K562 (cell line): ENCODE results near the gene C17orf113. TPM values are rescaled to one million over a fixed set of nuclear protein-coding genes. Genes with fewer than 3 reads are reported as not detected.

ENCODE experiments used
- ATAC-seq: fragments of 200-7000 bp; cut with Tn5 transposase; 3 replicates; pipeline ENCODE4 v1.9.1; 2020; ENCODE audit warnings: moderate library complexity
- BruUV-seq: library from RNA; stranded (reverse); fragments of 400-500 nt; replicated peaks from 2 replicates; lab custom pipeline; 2021; lab: Mats Ljungman, UMichigan
- CTCF ChIA-PET: fragments of 300-600 bp; formaldehyde crosslinking; extraction: SDS; loops from one replicate; lab custom pipeline; 2021; ENCODE audit warnings: low intra/inter-chr PET ratio; lab: Yijun Ruan, JAX
- POLR2A ChIA-PET: fragments of 300-600, 350-650 bp; sonication (Branson Sonifier 250); formaldehyde crosslinking; extraction: SDS; loops from one replicate; lab custom pipeline; 2021; ENCODE audit warnings: antibody characterized with exemption, inconsistent platforms; lab: Yijun Ruan, JAX
- DNase-seq, 4 experiments: peaks; one replicate each; pipeline versions ENCODE4 v3.0.0 to v3.0.0-alpha.2; 2011 to 2018; ENCODE audit warnings: low spot score in 3 of 4, mixed read lengths in 3 of 4; ENCODE audit errors: extremely low read depth in 1 of 4
- FAIRE-seq: peaks from 2 replicates; lab custom pipeline; 2011; peaks lifted over from hg19 to GRCh38; lab: Jason Lieb, UNC
- H2AFZ ChIP-seq: 2 replicates; pipeline ENCODE4 v1.6.0; 2011; ENCODE audit warnings: low read depth, low read length, control low read depth, inconsistent platforms
- H3K27ac ChIP-seq: fragments of 200-600 bp; 3 replicates; pipeline ENCODE4 v1.8.0; 2011; ENCODE audit warnings: low read depth, mild to moderate bottlenecking, control low read depth, inconsistent platforms, low read length, moderate library complexity, mixed read lengths; ENCODE audit errors: extremely low read depth
- H3K27me3 ChIP-seq, 2 experiments: fragments of 300-600 bp in 1 of 2; 2 replicates in 1 of 2; 3 replicates in 1 of 2; pipeline versions ENCODE4 v1.6.0 to v1.8.0; 2011; ENCODE audit warnings: inconsistent platforms in 2 of 2, low read length in 2 of 2, mild to moderate bottlenecking in 1 of 2, mixed read lengths in 1 of 2, moderate library complexity in 1 of 2; ENCODE audit not compliant: control insufficient read depth in 2 of 2, insufficient read depth in 2 of 2
- H3K36me3 ChIP-seq: fragments of 300-600 bp; 3 replicates; pipeline ENCODE4 v1.8.0; 2011; ENCODE audit warnings: mild to moderate bottlenecking, low read length, inconsistent platforms; ENCODE audit not compliant: control insufficient read depth, insufficient read depth
- H3K4me1 ChIP-seq, 2 experiments: fragments of 200-600 bp in 1 of 2; replicated peaks in 1 of 2; 2 replicates in 1 of 2; 3 replicates in 1 of 2; pipeline versions ENCODE4 v1.5.1 to v1.8.0; 2011; ENCODE audit warnings: inconsistent platforms in 2 of 2, low read length in 2 of 2, mild to moderate bottlenecking in 1 of 2, mixed read lengths in 1 of 2, moderate library complexity in 1 of 2; ENCODE audit not compliant: control insufficient read depth in 2 of 2, insufficient read depth in 2 of 2
- H3K4me2 ChIP-seq: 2 replicates; pipeline ENCODE4 v1.6.1; 2011; ENCODE audit warnings: low read length, control low read depth, inconsistent platforms, mixed read lengths; ENCODE audit not compliant: insufficient read depth
- H3K4me3 ChIP-seq: fragments of 200-600 bp; sonication (generic), shearing (Covaris generic); 2 replicates; pipeline ENCODE4 v1.5.1; 2016; ENCODE audit warnings: control low read depth, inconsistent platforms
- H3K79me2 ChIP-seq: fragments of 200-600 bp; 3 replicates; pipeline ENCODE4 v1.8.0; 2011; ENCODE audit warnings: low read length, inconsistent platforms; ENCODE audit not compliant: control insufficient read depth, insufficient read depth
- H3K9ac ChIP-seq, 2 experiments: 2 replicates each; pipeline versions ENCODE4 v1.6.0 to v1.6.1; 2011; ENCODE audit warnings: low read depth in 2 of 2, low read length in 2 of 2, control low read depth in 1 of 2, inconsistent platforms in 1 of 2, mild to moderate bottlenecking in 1 of 2, mixed read lengths in 1 of 2; ENCODE audit not compliant: insufficient read depth in 1 of 2
- H3K9me1 ChIP-seq: one replicate; pipeline ENCODE4 v1.6.0; 2011; ENCODE audit warnings: inconsistent platforms, mild to moderate bottlenecking, low read length, moderate library complexity; ENCODE audit not compliant: control insufficient read depth, insufficient read depth
- H3K9me3 ChIP-seq: replicated peaks from 2 replicates; pipeline ENCODE4 v1.5.1; 2011; ENCODE audit warnings: low read depth, low read length, inconsistent platforms; ENCODE audit not compliant: control insufficient read depth, insufficient read depth
- H4K20me1 ChIP-seq: replicated peaks from 2 replicates; pipeline ENCODE4 v1.6.1; 2011; ENCODE audit warnings: low read length, inconsistent platforms, mixed read lengths; ENCODE audit not compliant: control insufficient read depth, insufficient read depth
- CC2D1A ChIP-seq: fragments of 450-650 bp; IDR thresholded peaks from 2 replicates; pipeline ENCODE4 v1.6.1; 2017; ENCODE audit warnings: mild to moderate bottlenecking
- EHMT2 ChIP-seq: fragments of 450-650 bp; IDR thresholded peaks from 2 replicates; pipeline ENCODE4 v1.6.1; 2018; ENCODE audit warnings: antibody characterized with exemption
- FOXM1 ChIP-seq, 2 experiments: fragments of 450-650 bp in 1 of 2; sonication (generic) in 1 of 2; formaldehyde crosslinking in 1 of 2; IDR thresholded peaks; 2 replicates each; pipeline versions ENCODE4 v1.6.1 to v1.9.0; 2017 to 2022; ENCODE audit warnings: low read depth in 2 of 2, mild to moderate bottlenecking in 2 of 2, missing genetic modification reagents in 1 of 2, moderate library complexity in 1 of 2
- GTF2F1 ChIP-seq: IDR thresholded peaks from 2 replicates; pipeline ENCODE4 v1.6.1; 2011; ENCODE audit warnings: low read depth, low read length, improper control_type of control experiment
- HDAC6 ChIP-seq: IDR thresholded peaks from 2 replicates; pipeline ENCODE4 v1.6.1; 2012; ENCODE audit warnings: low read depth, mild to moderate bottlenecking, control low read depth, inconsistent platforms, low read length, moderate library complexity
- JUND ChIP-seq, 2 experiments: IDR thresholded peaks; 2 replicates in 1 of 2; 3 replicates in 1 of 2; pipeline ENCODE4 v1.6.1; 2011; ENCODE audit warnings: borderline replicate concordance in 2 of 2, low read depth in 2 of 2, low read length in 2 of 2, improper control_type of control experiment in 1 of 2, missing biosample characterization in 1 of 2, missing genetic modification characterization in 1 of 2, missing genetic modification reagents in 1 of 2
- TAF1 ChIP-seq: IDR thresholded peaks from 2 replicates; pipeline ENCODE4 v1.6.1; 2011; ENCODE audit warnings: mild to moderate bottlenecking, low read length, moderate library complexity; ENCODE audit not compliant: insufficient read depth, control insufficient read depth, severe bottlenecking; ENCODE audit errors: extremely low read depth
- ZKSCAN3 ChIP-seq: fragments of 250-450 bp; sonication (Bioruptor Pico); IDR thresholded peaks from 2 replicates; pipeline ENCODE4 v1.4.0; 2020
- ZNF140 ChIP-seq: fragments of 250-450 bp; sonication (Bioruptor Pico); IDR thresholded peaks from 2 replicates; pipeline ENCODE4 v1.8.0; 2021; ENCODE audit warnings: moderate library complexity, mild to moderate bottlenecking, inconsistent platforms
- ZNF668 ChIP-seq: fragments of 250-450 bp; sonication (Bioruptor Pico); IDR thresholded peaks from 2 replicates; pipeline ENCODE4 v1.8.0; 2022; ENCODE audit warnings: mild to moderate bottlenecking, inconsistent platforms
- WGBS: fragments of 100-300 bp; shearing (Covaris generic); methylation state at CpG from one replicate; pipeline ENCODE4 v1.1.6; 2016; ENCODE audit warnings: low coverage, mixed read lengths; ENCODE audit not compliant: insufficient coverage; ENCODE audit errors: missing lambda C conversion rate; 5-methylcytosine and 5-hydroxymethylcytosine counted together
- in situ Hi-C: fragments of 300-500 bp; cut with MboI; formaldehyde crosslinking; loops from 4 replicates; pipeline ENCODE4 v1.15.0; 2018; ENCODE audit warnings: inconsistent platforms, mixed read lengths
- intact Hi-C: fragments of 100-400 bp; cut with micrococcal nuclease; formaldehyde crosslinking; loops from 2 replicates; pipeline ENCODE4 v1.14.2; 2022
- polyA plus RNA-seq, 8 experiments: library from polyadenylated mRNA; depleted of rRNA in 4 of 8; stranded (reverse) in 5 of 8; unstranded in 3 of 8; fragments of >200 nt; fragmentation: Nextera tagmentation in 2 of 8; fragmentation: Illumina TruSeq in 1 of 8; extraction: Ambion mirVana in 2 of 8; extraction: Trizol in 1 of 8; gene quantifications; 2 replicates each; pipeline versions ENCODE4 v1.2.1 to v1.2.3, GENCODE V29; 2011 to 2014; ENCODE audit warnings: inconsistent platforms in 1 of 8, missing spikeins in 1 of 8
- total RNA-seq, 7 experiments: library from RNA; depleted of rRNA in 6 of 7; stranded (reverse); fragments of >200 nt in 6 of 7; fragmentation: Illumina TruSeq in 2 of 7; extraction: Trizol in 2 of 7; gene quantifications; 2 replicates each; pipeline versions ENCODE4 v1.2.1 to v1.2.3, GENCODE V29; 2011 to 2021; ENCODE audit warnings: low replicate concordance in 1 of 7
- TF ChIP-seq, protein P1 (sequence below): fragments of 450-650 bp; IDR thresholded peaks from 2 replicates; pipeline ENCODE4 v1.6.1; 2016; ENCODE audit warnings: low read depth, mild to moderate bottlenecking, moderate library complexity
- TF ChIP-seq, protein P2 (sequence below), 2 experiments: fragments of 450-650 bp in 1 of 2; sonication (generic) in 1 of 2; formaldehyde crosslinking in 1 of 2; IDR thresholded peaks; 2 replicates each; pipeline versions ENCODE4 v1.7.1 to v1.9.0; 2016 to 2022; ENCODE audit warnings: inconsistent platforms in 1 of 2, mild to moderate bottlenecking in 1 of 2, missing genetic modification reagents in 1 of 2

The C17orf113 gene
- total and polyA plus RNA-seq, 9 of the 15 experiments (the other 6 are each of a cell fraction or from before 2014, with no cell fraction given) = 0.10 to 1.2 (median 0.31) TPM

DNA sequence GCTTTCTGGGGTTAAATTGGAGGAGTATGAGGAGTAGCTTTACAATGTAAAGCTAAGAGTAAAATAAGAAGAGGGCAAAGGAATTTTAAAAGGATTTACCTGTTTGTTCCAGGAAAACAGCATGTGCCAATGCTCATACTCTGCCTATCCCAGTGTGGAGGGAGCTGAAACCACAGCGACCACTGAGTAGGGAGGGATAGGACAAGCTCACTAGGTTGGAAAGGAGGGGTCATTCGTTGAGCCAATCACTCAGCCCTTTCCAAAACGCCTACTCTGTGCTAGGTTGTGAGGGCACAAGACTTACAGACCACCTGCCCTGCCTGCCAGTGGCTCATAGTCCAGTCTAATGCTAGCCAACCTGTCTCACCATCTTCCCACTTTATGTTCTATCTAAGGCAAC is 32.1 kb downstream of the C17orf113 start:
- Histone ChIP-seq H3K4me3 (peak overlapping the region; percentile 86), H3K36me3 (peaks cover 46% of the 10 kb centered on the region), H3K9me3 (no peaks in the 10 kb centered on the region), H3K4me1 (peaks cover 26 to 31% of the 10 kb centered on the region in 2 experiments), H3K27ac (peak overlapping the region; percentile 98), H4K20me1 (peaks cover 5% of the 10 kb centered on the region), H2AFZ (peak overlapping the region; percentile 93), H3K9ac (peak overlapping the region; percentile 97 to 99; a peak in 3 of 4 replicates), H3K79me2 (peaks cover 69% of the 10 kb centered on the region), H3K27me3 (no peaks in the 10 kb centered on the region), H3K9me1 (no peaks in the 10 kb centered on the region), H3K4me2 (peak overlapping the region; percentile 91)
- peak in 2 of 4 experiments; percentile 74 to 79 for DNase-seq
- in situ Hi-C loops (no loop called here), intact Hi-C loops (no loop called here)
- ATAC-seq = peak; percentile 32
- BruUV-seq = no TSS peak
- ChIA-PET POLR2A (interaction anchor here (0.6 to 4.3 kb wide), 11 partner anchors 9 to 518 kb away, joined by 3 to 37 read pairs (median 4); no protein-coding TSS in a partner anchor), CTCF (no interaction called here)
- 0% methylated on average over 3 of the region's 3 CpGs for WGBS
- peak; percentile 92 for FAIRE-seq
- no peak for TF ChIP-seq FOXM1 (IDR thresholded peaks at IDR 0.05; ENCODE audit: low read depth)
- no peak for TF ChIP-seq FOXM1 (CRISPR knock-in tag; IDR thresholded peaks at IDR 0.05; ENCODE audit: low read depth)
- TF ChIP-seq JUND (IDR thresholded peaks at IDR 0.05; ENCODE audit: borderline replicate concordance, low read depth, low read length) = peak; percentile 8; the same call in 1 of the 2 replicates
- no peak for TF ChIP-seq JUND (tag; IDR thresholded peaks at IDR 0.05; ENCODE audit: borderline replicate concordance, low read depth, low read length)
- no peak for TF ChIP-seq HDAC6
- TF ChIP-seq ZKSCAN3 (CRISPR knock-in tag) = no peak
- TF ChIP-seq ZNF140 (CRISPR knock-in tag) = no peak
- TF ChIP-seq GTF2F1 = no peak
- no peak for TF ChIP-seq ZNF668 (CRISPR knock-in tag)
- TF ChIP-seq CC2D1A = no peak
- TF ChIP-seq, protein P1, sequence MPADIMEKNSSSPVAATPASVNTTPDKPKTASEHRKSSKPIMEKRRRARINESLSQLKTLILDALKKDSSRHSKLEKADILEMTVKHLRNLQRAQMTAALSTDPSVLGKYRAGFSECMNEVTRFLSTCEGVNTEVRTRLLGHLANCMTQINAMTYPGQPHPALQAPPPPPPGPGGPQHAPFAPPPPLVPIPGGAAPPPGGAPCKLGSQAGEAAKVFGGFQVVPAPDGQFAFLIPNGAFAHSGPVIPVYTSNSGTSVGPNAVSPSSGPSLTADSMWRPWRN = no peak
- TF ChIP-seq EHMT2 = peak; percentile 61
- TF ChIP-seq, protein P2, sequence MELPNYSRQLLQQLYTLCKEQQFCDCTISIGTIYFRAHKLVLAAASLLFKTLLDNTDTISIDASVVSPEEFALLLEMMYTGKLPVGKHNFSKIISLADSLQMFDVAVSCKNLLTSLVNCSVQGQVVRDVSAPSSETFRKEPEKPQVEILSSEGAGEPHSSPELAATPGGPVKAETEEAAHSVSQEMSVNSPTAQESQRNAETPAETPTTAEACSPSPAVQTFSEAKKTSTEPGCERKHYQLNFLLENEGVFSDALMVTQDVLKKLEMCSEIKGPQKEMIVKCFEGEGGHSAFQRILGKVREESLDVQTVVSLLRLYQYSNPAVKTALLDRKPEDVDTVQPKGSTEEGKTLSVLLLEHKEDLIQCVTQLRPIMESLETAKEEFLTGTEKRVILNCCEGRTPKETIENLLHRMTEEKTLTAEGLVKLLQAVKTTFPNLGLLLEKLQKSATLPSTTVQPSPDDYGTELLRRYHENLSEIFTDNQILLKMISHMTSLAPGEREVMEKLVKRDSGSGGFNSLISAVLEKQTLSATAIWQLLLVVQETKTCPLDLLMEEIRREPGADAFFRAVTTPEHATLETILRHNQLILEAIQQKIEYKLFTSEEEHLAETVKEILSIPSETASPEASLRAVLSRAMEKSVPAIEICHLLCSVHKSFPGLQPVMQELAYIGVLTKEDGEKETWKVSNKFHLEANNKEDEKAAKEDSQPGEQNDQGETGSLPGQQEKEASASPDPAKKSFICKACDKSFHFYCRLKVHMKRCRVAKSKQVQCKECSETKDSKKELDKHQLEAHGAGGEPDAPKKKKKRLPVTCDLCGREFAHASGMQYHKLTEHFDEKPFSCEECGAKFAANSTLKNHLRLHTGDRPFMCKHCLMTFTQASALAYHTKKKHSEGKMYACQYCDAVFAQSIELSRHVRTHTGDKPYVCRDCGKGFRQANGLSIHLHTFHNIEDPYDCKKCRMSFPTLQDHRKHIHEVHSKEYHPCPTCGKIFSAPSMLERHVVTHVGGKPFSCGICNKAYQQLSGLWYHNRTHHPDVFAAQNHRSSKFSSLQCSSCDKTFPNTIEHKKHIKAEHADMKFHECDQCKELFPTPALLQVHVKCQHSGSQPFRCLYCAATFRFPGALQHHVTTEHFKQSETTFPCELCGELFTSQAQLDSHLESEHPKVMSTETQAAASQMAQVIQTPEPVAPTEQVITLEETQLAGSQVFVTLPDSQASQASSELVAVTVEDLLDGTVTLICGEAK (IDR thresholded peaks at IDR 0.05) = no peak
- TF ChIP-seq, protein P2 (CRISPR knock-in tag; IDR thresholded peaks at IDR 0.05) = no peak
- peak; percentile 66 for TF ChIP-seq TAF1
